ENCODE measurements around the gene KLHL29.
"Not testable (repeated sequence)": the region's sequence is repeated elsewhere in the genome, so short reads cannot be mapped to it uniquely, and the experiment has no call there.

The KLHL29 gene

DNA sequence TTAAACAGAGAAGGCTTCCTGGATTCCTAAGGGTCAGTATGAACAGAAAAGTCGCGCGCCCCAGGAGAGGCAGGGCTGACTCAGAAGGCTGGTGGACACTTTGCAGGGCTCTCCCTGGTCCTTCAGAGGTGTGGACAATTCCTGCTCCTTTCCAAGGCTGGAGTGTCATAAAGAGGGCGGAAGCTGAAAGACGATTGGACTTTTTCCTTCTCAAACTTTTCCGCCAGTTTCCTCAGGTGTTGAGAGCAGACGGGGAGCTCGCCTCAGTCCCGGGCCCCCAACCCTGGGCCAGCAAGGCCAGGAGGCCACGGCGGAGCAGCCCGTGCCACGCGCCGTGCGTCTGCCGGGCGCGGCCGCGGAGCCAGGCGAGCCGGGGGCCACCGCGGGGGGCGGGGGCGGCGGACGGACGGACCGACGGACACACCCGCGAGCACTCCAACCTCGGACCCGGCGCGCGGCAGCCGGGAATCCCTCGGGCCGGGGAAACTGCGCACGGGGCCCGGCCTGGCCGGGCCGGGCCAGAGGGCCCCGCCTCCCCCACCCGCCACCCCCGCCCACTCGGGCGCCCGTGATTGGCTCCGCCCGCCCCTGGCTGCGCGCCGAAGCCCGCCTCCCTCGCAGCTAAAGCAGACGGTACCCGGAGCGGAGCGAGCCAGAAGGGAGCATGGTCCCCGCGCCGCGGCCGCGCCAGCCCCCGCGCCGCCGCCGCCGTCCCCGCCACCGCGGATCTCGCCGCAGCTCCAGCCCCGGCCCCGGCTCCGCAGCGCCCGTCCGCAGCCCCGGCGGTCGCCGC, at the start of gene KLHL29:
Gene KLHL29 (plus strand): TSS at position 629 of the 793 bp plus-strand sequence. CDS start 177,018 bp downstream, outside the sequence.
- peak; percentile 42 to 56 for DNase-seq (ENCODE audit: low read depth in 2 of 2)

DNA sequence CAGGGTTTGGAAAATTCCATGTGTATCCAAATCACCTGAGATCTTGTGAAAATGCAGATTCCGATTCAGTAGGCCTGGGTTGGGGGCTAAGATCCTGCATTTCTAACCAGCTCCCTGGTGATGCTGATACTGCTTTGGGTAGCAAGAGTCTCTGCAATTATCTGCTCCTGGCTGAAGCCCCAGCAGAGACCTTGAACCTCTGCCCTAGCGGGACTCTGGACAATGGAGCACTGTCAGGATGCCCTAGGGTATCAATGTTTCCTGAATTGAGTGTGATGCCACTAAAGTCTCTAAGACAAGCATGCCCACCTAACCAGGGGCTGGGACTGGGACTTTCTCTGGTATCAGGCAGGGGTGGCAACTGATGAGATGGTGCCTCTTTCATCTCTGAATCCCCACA, 49.4 kb upstream of the KLHL29 start:
- no peak for DNase-seq (ENCODE audit: low read depth in 2 of 2)

DNA sequence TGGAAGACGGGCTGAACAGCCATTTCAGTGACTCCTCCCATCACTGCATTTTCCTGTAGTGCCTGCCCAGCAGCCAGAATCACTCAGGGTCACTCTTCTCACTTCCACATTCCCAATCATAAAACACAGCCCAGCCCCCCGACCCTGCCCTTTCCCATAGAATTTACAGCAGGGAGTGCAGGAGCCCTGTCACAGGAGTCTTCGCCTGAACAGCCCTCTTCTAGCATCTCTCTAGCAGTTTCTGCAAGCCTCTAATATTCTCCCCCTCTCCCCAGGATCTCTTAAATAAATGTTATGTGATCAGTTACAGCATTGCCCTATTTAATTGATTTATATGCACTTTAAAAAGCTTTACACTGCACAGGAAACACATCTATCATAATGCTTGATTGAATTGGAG, 42.9 kb upstream of the KLHL29 start:
- DNase-seq (ENCODE audit: low read depth in 2 of 2): no peak

DNA sequence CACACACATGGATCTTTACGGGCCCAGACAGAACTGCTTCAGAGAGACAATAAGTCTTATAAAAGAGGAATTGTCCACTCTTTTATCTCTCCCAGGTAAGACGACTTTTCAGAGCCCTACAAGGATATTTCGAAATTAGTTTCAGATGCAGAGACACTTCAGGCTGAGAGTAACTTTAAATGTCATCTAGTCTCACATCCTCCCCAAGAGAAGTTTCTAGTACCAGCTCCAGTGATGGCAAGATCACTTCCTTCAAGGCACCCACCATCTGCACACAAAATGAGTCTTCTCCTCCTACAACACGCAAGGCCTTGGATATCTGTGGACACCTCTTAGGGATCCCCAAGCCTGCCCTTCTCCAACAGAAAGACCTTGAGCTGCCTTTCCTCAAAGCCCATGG, 39.0 kb upstream of the KLHL29 start:
- no peak for DNase-seq (ENCODE audit: low read depth in 2 of 2)

DNA sequence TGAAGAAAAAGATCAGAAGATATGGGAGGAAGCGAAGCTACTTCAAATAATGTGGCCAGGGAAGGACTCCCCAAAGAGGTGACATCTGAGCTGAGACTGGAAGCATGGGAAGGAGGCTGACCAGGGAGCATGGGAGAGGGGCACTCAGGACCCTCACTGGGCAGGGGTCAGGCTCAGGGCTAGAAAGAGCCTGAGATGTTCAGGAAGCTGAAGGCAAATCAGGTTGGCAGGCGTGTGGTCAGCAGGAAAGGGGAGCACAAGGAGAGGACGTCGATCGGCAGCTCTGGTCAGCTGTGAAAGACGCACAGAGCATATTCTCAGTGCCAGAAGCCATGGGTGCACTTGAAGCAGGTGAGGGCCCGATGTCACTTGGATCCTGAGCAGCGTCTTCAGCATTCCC, 38.2 kb upstream of the KLHL29 start:
- no peak for DNase-seq (ENCODE audit: low read depth in 2 of 2)

DNA sequence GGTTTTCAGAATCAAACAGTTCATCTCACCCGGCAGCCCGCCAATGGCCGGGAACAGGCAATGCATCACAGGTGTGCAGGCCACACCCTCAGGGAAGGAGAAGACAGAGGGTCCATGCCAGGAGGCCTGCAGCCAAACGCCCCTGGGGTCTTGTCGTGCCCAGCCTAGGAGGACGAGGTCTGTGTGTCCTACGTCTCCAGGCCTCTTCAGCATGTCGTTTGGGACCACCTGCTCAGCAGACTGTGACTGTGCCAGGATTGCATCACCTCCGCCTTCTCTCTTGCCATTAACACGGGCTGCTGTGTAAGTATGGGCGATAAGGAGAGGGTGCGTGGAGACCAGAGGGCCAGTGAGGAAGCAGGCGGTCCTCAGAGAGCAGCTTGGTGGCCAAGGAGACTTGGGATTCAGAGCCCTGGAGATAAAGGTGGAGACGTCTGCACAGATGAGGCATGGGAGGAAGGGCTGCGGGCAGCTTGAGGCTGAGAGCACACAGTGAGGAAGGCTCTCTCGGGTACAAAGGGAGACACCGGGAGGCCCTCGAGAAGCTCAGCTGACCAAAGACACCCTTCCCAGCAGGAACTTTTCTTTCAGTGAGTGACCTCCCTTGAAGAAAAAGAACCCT, 37.4 kb upstream of the KLHL29 start:
- DNase-seq (ENCODE audit: low read depth in 2 of 2): no peak

DNA sequence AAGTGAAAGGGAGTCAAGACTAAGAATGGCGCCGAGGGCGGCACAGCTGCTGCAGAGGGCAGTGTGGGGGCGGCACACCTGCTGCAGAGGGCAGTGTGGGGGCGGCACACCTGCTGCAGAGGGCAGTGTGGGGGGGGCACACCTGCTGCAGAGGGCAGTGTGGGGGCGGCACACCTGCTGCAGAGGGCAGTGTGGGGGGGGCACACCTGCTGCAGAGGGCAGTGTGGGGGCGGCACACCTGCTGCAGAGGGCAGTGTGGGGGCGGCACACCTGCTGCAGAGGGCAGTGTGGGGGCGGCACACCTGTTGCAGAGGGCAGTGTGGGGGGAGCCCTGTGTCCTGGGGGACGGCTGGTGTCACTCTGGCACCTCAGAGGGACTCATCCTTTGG, 36.9 kb upstream of the KLHL29 start:
- not testable (repeated sequence) for DNase-seq (ENCODE audit: low read depth in 2 of 2)

DNA sequence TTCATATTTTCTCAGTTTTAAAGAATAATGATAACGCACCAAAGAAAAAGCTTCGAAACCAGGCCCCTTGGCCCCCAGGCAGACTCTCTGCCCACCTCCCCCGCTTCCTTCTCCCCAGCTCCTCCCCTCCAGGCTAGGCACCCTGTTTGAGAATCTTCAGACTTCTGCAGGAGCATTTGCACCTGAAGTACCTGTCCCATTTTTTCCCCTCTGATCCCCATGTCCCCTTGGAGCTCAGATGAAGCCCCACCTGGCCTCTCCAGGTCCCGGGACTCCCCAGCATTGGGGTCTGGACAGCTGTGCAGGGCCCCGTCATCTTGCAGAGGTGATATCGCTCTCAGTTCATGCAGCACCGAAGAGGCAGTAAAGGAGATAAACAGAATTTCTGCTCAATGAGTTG, 35.5 kb upstream of the KLHL29 start:
- no peak for DNase-seq (ENCODE audit: low read depth in 2 of 2)

DNA sequence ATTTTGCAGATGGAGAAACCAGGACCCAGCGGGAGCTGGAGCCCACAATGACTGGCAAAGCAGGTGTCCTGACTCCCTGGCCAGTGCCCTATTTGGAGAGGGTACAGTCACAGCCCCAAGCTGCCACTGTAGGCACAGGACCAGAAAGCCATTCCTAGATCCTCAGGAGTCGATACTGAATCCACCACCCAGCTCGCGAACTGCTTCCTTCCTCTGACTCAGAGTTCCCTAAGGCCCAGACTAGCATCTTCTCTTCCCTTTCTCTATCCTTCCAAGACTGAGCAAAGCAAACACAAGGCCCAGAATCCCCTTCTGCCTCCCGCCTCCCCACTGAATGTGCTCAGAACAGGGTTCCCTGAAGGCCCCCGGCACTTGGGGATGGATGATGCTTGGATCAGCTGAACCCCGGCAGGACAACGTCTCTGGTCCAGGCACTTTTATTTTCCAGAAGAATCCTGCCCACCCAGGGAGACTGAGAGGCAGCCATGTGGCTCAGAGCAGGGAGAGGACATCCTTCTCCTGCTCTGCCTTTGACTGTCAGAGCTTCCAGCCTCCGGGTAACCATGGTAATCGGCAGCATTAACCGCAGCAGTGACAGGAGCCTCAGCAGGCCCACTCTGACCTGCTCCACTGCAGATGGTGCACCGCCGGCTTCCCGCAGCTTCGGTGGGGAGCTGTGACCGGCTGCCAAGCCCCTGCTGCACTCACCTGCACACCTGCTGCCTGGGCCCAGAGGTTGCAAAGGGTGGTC, 34.8 kb upstream of the KLHL29 start:
- DNase-seq (ENCODE audit: low read depth in 2 of 2): no peak

DNA sequence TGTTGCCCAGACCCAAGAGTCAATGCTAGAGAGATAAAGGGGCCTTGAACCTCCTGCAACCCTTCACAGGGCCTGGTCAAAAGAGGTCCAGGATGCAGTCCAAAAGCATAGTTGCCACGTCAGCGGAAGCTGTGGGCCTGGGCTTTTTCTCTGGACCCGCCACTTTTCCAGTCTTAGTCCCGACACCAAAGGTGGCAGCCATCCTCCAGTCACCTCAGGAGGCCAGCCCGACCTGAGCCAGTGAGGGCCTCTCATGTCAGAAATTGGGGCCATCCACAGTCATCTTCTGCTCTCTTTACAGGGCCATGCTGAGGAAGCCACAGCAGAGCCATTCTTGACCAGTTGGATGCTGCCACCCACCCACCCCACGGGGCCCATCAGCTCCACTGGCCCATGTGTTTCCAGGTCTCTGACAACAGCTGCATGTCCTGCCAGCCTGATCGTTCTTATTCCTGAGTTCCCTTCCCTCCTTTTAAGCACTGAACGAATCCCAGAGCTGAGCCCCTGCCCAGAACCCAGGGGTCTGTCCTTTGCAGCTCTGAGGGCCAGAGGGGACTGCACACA, 34.1 kb upstream of the KLHL29 start:
- no peak for DNase-seq (ENCODE audit: low read depth in 2 of 2)

DNA sequence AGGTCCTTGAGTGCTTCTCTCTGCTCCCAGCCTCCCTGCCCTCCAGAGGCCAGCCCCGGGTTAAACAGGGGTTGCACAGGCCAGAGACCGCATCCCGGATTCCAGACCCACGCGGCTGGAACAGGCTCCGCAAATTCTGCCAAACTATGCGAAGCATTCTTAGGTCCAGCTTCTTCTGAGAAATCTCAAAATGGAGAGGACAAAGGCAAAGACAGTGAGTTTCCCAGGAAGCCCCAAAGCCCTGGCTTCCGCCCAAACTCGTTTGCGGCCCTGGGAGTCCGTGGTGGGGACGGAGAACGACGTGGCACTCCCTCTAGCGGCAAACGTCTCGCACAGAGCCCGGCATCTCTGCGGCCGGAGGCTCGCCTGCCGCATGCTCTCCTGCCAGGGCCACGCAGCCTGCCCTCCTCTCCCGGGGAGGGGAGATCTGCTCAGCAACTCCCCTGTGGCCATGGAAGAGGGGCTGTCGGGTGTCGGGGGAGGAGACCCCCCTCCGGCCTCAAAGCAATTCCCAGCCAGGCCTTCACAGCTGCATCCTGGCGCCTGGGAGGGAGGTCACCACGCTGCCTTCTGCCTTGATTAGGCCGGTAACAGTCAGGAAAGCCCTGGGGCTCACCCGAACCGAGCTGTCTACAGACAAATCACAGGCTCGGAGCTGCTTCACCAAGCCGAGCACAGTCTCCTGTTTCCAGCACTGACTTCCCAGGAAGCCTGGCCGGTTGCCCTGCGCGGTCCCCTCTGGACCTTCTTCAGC, 33.4 kb upstream of the KLHL29 start:
- peak; percentile 69 to 72 for DNase-seq (ENCODE audit: low read depth in 2 of 2)

DNA sequence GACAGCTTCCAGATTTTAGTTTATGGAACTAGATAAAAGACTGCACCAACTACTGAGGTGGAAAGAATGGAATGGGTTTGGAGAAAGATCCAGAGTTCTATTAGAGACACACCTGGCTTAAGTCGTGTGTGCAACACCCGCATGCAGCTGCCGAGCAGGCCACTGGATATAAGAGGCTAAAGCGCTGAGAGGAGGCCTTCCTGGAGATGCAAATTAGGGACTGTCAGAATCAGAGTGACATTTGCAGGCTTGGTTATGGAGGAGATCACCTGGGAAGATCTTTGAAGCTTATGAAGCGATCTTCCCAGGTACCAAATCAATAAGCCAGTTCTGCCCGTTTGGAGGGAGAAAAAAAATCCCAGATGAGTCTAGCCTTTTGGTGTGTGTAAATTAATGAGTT, 30.4 kb upstream of the KLHL29 start:
- DNase-seq (ENCODE audit: low read depth in 2 of 2): no peak

DNA sequence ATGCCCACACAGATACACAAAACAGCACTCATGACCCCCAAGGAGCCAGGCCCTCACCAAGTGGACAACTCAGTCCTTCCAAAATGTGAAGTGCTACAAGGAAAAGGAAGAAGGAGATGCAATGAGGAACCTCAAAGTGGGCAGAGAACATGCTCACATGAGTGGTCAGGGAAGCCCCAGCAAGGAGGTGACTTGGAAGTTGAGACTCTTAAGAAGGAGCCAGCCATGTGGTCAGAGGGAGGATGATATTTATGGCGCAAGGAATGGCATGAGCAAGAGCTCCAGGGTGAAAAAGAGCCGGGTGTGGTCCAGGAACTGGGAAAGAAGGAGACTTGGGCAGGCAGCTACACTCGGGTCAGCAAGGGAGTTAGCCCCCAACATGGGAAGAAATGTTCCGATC, 30.0 kb upstream of the KLHL29 start:
- DNase-seq (ENCODE audit: low read depth in 2 of 2): no peak

DNA sequence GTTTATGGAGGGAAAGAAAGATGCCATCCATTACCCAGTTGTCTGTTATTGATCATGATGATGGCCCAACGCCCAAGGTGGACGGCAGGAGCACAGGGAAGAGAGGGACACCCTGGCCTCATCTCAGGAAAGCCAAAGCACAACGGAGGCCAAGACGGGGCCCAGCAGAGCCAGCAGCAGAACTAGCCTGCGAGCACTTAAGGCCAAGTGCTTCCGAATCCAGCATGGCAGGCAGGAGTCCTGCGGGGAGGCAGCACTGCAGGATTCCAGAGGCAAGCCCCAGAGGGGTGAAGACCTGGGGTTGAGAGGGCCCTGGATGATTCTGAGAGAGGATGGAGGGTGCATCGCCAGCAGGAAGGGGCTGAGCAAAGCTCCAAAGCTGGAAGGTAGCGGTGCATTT, 28.3 kb upstream of the KLHL29 start:
- DNase-seq (ENCODE audit: low read depth in 2 of 2): no peak

DNA sequence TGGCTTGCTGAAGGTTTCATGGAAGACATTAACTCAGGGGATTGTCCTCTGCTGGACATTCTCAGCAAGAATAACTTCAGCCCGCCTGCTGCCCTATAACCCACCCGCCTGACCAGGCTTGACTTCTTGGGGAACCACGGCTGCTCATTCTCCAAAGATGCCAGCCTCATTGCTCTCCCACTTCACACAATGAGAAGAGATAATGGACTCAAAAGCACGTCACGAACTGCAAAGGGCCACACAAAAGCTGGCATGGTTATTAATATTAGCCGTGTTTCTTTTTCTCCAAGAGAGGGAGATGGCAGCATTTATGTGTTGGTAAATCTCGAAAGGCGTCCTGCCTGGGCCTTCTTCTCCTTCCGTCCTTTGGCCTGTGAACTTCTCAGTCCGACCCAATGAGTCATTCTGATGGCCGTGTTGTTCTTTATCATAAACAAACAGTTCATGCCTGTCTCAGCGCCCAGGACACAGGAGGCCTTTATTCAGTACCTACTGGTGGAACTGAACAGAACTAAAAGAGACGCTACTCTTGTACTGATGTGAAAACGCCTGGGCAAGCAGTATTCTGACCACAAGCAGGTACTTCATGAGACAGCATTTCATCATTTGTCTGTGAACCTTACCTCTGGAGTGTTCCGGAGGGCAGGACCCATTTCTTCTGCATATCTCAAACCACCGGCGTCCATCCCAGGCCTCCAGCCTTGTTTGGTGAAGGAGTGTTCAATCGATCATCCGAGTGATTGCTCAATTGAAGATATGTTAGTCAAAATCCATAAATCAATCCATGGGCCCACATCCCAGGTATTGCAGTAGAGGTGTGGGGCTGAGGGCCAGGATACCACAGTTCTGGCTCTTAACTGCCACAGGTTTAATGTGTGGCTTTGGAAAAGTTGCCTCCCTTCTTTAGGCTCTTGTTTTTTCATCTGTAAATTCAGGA, 25.1 kb upstream of the KLHL29 start:
- DNase-seq (ENCODE audit: low read depth in 2 of 2): no peak

DNA sequence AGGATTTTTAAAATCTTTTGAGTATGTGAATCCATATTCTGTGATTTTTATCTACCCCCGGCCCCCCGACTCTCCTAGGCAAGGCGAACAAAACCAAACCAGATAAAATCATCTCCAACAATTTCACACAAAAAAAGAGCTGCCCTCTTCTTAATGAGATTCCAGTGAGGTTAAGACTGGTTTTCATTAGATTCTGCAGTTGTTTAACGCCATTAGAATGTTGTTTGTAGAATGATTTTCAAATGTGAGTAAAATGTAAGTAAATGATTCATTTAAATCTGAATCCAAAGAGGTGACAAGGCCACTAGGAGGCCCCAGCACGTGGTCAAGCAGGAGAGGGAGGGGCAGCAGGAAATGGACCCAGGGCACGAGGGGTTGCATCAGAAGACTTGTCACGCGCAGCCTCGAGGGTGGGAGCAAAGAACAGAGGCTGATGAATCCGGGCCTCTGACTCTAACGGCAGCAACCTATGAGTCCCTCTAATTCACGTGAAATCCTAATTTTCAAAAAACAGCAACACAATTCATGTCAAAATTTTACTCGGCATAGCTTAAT, 24.3 kb upstream of the KLHL29 start:
- no peak for DNase-seq (ENCODE audit: low read depth in 2 of 2)

DNA sequence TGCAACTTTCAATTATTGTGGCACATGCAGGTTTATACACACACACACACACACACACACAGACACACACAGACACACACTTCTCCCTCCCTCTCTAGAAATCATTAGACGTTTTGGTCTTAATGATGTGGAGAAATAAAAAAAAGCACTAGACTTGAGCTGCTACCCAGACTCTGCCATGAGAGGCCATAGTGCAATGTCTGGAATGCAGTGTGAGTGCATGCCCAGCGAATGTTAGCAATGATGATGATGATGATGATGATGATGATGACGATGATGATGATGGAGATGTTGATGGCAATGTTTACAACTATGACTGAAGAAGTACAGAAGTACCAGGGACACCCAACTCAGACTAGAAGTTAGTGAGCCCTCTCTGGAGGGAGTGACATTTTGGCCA, 23.8 kb upstream of the KLHL29 start:
- DNase-seq (ENCODE audit: low read depth in 2 of 2): no peak

DNA sequence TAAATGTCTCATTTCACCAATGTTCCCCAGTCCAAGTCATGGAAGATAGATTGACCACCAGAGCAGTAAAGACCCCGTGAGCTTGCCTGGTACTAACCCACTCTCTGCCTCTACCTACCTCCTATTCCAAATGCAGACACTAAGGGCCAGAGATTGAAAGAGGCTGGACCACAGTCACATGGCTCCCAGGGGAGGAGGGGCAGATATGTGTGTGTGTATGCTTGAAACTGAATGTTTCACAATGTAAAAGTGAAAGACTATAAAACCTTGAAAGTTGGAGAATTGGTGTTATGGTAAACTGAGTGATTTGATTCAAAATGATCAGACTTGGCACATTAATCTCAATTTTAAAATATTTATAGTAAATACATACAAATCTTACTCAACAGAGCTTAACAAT, 21.7 kb upstream of the KLHL29 start:
- DNase-seq (ENCODE audit: low read depth in 2 of 2): no peak

DNA sequence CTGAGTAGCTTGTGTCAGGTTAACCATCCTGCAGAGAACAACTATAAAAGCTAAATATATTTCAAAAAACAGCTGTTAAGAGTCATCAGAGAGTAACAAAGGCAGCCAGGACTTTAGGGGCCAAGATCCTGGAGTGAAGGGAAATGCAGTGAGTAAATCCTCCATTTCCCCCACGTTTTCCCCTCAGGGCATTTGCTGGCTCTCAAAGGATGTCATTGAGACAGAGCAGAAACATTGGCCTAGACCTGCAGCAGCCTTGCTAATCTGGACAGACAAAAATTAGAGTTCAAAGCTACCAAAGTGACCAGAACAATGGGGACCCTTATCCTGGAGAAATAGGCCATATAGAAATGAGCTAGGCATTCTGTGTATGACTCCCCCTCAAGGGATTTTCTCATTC, 21.1 kb upstream of the KLHL29 start:
- DNase-seq (ENCODE audit: low read depth in 2 of 2): no peak

DNA sequence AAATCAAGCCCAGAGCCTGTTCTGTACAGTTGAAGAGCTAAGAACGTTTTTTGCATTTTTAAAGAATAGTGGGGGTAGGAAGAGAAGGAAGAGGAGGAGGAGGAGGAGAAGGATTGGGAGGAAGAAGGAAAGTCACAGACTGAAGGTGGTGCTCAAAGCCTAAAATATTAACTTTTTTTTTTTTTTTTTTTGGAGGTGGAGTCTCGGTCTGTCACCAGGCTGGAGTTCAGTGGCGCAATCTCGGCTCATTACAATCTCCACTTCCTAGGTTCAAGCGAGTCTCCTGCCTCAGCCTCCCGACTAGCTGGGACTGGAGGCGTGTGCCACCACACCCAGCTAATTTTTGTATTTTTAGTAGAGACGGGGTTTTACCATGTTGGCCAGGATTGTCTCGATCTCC, 18.3 kb upstream of the KLHL29 start:
- DNase-seq (ENCODE audit: low read depth in 2 of 2): no peak
